OCI-LY3 (cell line): Measurements from ENCODE around the gene THSD7B.

Experiments
- H2AFZ ChIP-seq: fragments of 200-600, 300-600 bp; shearing (Covaris generic); 2 replicates; pipeline ENCODE4 v1.6.0; 2014; ENCODE audit warnings: antibody characterized with exemption, low read depth, low read length
- H3K27ac ChIP-seq: fragments of 200-600, 300-600 bp; sonication (generic); 2 replicates; pipeline ENCODE4 v1.5.1; 2014; ENCODE audit warnings: mild to moderate bottlenecking, low read length, moderate library complexity, mixed read lengths
- H3K27me3 ChIP-seq: fragments of 200-600, 300-600 bp; sonication (generic); 2 replicates; pipeline ENCODE4 v1.6.1; 2014; ENCODE audit warnings: low read depth, low read length, mixed read lengths
- H3K36me3 ChIP-seq: fragments of 200-600, 300-600 bp; sonication (generic); replicated peaks from 2 replicates; pipeline ENCODE3; 2014; ENCODE audit warnings: low read depth, low read length, mixed read lengths
- H3K4me1 ChIP-seq: fragments of 300-600, 200-600 bp; sonication (generic); 2 replicates; pipeline ENCODE4 v1.6.1; 2014; ENCODE audit warnings: low read length, mixed read lengths
- H3K4me2 ChIP-seq: fragments of 200-600, 300-600 bp; sonication (generic); 2 replicates; pipeline ENCODE4 v1.6.1; 2014; ENCODE audit warnings: low read length, mixed read lengths
- H3K4me3 ChIP-seq: fragments of 300-600, 200-600 bp; sonication (generic); 2 replicates; pipeline ENCODE4 v1.5.1; 2014; ENCODE audit warnings: antibody characterized with exemption, mild to moderate bottlenecking, low read length, moderate library complexity
- H3K79me2 ChIP-seq: fragments of 300-600, 200-600 bp; shearing (Covaris generic); 2 replicates; pipeline ENCODE4 v1.6.1; 2014; ENCODE audit warnings: mild to moderate bottlenecking, low read length, mixed read lengths
- H3K9ac ChIP-seq: fragments of 300-600, 200-600 bp; shearing (Covaris generic); 2 replicates; pipeline ENCODE4 v1.6.0; 2014; ENCODE audit warnings: mild to moderate bottlenecking, low read length, moderate library complexity
- H3K9me3 ChIP-seq: fragments of 200-600, 300-600 bp; shearing (Covaris generic); 2 replicates; pipeline ENCODE4 v1.6.1; 2014; ENCODE audit warnings: low read length, mixed read lengths; ENCODE audit not compliant: insufficient read depth
- H4K20me1 ChIP-seq: fragments of 200-600, 300-600 bp; sonication (generic); 2 replicates; pipeline ENCODE4 v1.6.1; 2016; ENCODE audit warnings: low read length, mixed read lengths; ENCODE audit not compliant: insufficient read depth
- EZH2phosphoT487 ChIP-seq: fragments of 200-600 bp; shearing (Covaris generic); IDR thresholded peaks from 2 replicates; pipeline ENCODE4 v1.6.1; 2018; ENCODE audit warnings: antibody characterized with exemption, mixed run types, low read depth
- TF ChIP-seq, protein P1 (sequence below): fragments of 200-600, 300-600 bp; sonication (generic); IDR thresholded peaks from 2 replicates; pipeline ENCODE4 v1.5.1; 2014; ENCODE audit warnings: antibody characterized with exemption, low read length, low read depth

Gene THSD7B

DNA sequence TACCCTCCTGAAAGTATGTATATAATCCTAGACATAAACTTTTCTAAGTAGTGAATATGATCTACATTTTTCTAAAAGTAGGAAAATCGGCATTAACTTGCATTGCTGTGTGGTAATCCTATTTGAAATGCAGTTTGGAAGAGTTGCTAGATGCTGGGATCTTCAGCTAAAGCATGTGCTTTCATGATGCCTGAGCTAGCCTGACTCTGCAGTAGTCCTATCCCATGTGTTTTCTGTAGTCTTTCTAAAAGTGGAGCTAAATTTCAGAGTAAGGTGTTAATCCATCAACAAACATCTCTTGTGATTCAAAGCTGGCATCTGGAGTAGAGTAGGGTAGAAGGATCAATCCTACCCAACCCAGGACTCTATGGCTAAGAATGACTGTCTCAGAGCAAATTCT, 229.4 kb downstream of the THSD7B start:
- Histone ChIP-seq H3K4me3 (no peak overlapping the region), H3K9ac (no peak overlapping the region), H3K27me3 (no peaks in the 10 kb centered on the region), H3K36me3 (no peaks in the 10 kb centered on the region), H3K79me2 (no peaks in the 10 kb centered on the region), H3K9me3 (no peaks in the 10 kb centered on the region), H3K4me2 (no peak overlapping the region), H2AFZ (no peak overlapping the region), H3K4me1 (no peaks in the 10 kb centered on the region), H3K27ac (no peak overlapping the region), H4K20me1 (no peaks in the 10 kb centered on the region)
- no peak for TF ChIP-seq EZH2phosphoT487
- TF ChIP-seq, protein P1, sequence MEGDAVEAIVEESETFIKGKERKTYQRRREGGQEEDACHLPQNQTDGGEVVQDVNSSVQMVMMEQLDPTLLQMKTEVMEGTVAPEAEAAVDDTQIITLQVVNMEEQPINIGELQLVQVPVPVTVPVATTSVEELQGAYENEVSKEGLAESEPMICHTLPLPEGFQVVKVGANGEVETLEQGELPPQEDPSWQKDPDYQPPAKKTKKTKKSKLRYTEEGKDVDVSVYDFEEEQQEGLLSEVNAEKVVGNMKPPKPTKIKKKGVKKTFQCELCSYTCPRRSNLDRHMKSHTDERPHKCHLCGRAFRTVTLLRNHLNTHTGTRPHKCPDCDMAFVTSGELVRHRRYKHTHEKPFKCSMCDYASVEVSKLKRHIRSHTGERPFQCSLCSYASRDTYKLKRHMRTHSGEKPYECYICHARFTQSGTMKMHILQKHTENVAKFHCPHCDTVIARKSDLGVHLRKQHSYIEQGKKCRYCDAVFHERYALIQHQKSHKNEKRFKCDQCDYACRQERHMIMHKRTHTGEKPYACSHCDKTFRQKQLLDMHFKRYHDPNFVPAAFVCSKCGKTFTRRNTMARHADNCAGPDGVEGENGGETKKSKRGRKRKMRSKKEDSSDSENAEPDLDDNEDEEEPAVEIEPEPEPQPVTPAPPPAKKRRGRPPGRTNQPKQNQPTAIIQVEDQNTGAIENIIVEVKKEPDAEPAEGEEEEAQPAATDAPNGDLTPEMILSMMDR, result no peak

DNA sequence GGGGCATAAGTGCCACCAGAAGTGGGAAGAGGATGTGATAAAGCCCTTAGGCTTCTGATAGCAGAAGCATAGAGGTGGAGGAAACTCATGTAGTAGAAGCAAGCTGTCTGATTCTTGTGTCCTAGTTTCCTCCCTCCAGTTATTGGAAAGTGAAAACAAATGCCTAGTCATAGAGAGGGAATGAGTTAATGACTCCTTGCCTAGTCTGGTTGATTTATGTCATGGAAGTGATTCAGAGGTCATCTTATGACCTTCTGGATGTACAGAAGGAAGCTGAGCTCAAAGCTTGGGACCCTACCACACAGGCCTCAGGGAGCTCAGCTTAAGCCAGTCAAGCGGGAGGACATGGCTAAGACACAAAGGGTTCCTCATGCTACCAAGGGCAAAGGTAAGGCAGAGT, 232.2 kb downstream of the THSD7B start:
- Histone ChIP-seq H2AFZ (no peak overlapping the region), H3K27ac (no peak overlapping the region), H3K79me2 (no peaks in the 10 kb centered on the region), H3K36me3 (no peaks in the 10 kb centered on the region), H3K4me2 (no peak overlapping the region), H3K9me3 (no peaks in the 10 kb centered on the region), H4K20me1 (no peaks in the 10 kb centered on the region), H3K4me1 (no peaks in the 10 kb centered on the region), H3K27me3 (no peaks in the 10 kb centered on the region), H3K4me3 (no peak overlapping the region), H3K9ac (no peak overlapping the region)
- TF ChIP-seq, protein P1, result no peak
- TF ChIP-seq EZH2phosphoT487, result no peak

DNA sequence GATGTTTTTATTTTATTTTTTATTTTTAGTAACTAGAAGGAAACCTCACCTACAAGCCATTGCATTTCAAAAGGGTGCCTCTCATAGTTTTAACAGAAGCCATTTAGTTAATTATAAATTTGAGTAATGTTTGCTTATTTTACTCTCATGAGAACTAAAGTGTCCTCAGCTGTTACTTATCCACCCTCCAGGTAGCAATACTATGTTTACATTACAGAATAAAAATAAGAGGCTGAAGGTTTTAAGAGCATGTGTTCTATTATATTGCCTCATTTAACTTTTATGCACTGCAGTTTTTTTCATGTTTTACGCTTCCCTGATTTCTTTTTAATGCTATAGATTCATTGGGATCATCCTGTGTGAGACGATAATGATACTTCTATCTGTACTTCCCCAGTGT, 235.5 kb downstream of the THSD7B start:
- H3K9ac ChIP-seq, result no peak overlapping the region
- H3K27me3 ChIP-seq, result no peaks in the 10 kb centered on the region
- H2AFZ ChIP-seq, result no peak overlapping the region
- no peak overlapping the region for H3K27ac ChIP-seq
- no peak for TF ChIP-seq EZH2phosphoT487
- TF ChIP-seq, protein P1, result no peak
- no peak overlapping the region for H3K4me2 ChIP-seq
- H3K4me1 ChIP-seq, result no peaks in the 10 kb centered on the region
- H3K9me3 ChIP-seq, result no peaks in the 10 kb centered on the region
- no peaks in the 10 kb centered on the region for H3K36me3 ChIP-seq
- no peaks in the 10 kb centered on the region for H4K20me1 ChIP-seq
- no peak overlapping the region for H3K4me3 ChIP-seq
- no peaks in the 10 kb centered on the region for H3K79me2 ChIP-seq

DNA sequence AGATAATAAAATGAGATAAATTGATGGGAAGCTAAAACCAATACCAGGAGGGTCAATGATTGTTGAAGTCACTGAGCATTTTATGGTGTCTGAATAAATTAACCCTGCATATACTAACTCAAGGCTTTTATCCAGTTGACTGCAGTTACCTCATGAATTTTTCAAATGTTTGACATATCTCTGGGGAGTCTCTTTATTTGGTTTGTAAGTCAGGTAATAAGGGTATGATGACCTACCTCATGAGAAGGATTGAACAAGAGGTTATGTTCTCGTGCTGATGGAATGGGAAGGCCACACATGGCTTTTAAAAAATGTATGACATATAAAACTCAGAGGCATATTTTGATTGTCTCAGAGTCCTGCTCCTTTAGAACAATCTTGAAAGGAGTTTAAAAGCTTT, 237.6 kb downstream of the THSD7B start:
- no peak for TF ChIP-seq EZH2phosphoT487
- TF ChIP-seq, protein P1, result no peak
- H3K4me3 ChIP-seq, result no peak overlapping the region
- H3K36me3 ChIP-seq, result no peaks in the 10 kb centered on the region
- H3K27ac ChIP-seq, result no peak overlapping the region
- no peak overlapping the region for H2AFZ ChIP-seq
- no peaks in the 10 kb centered on the region for H3K27me3 ChIP-seq
- no peak overlapping the region for H3K9ac ChIP-seq
- H3K4me1 ChIP-seq, result no peaks in the 10 kb centered on the region
- H4K20me1 ChIP-seq, result no peaks in the 10 kb centered on the region
- H3K4me2 ChIP-seq, result no peak overlapping the region
- no peaks in the 10 kb centered on the region for H3K79me2 ChIP-seq
- H3K9me3 ChIP-seq, result no peaks in the 10 kb centered on the region
